ENCODE measurements around the gene PCDHGA11. TPM values are rescaled to one million over a fixed set of nuclear protein-coding genes. Genes with fewer than 3 reads are reported as not detected.
"Not testable (repeated sequence)": the region's sequence is repeated elsewhere in the genome, so short reads cannot be mapped to it uniquely, and the experiment has no call there.

The PCDHGA11 gene
- total RNA-seq, 4 donors from 2014 or later = 3.4 to 6.2 (median 4.2) TPM

GRCh38 chr5:141409598-141410306, 11.1 kb upstream of the PCDHGA11 start:
- no peak for TF ChIP-seq CTCF (IDR thresholded peaks at IDR 0.05; ENCODE audit: low read depth)

GRCh38 chr5:141411575-141411974, 9.3 kb upstream of the PCDHGA11 start:
- TF ChIP-seq CTCF (IDR thresholded peaks at IDR 0.05; ENCODE audit: low read depth) = no peak

GRCh38 chr5:141412854-141413539, 7.9 kb upstream of the PCDHGA11 start, which contains the start of gene PCDHGA10:
PCDHGA10 (plus strand) TSS chr5:141412987; CDS start chr5:141413176, 189 bp downstream.
- no peak for TF ChIP-seq CTCF (IDR thresholded peaks at IDR 0.05; ENCODE audit: low read depth)

- TF ChIP-seq CTCF (IDR thresholded peaks at IDR 0.05; ENCODE audit: low read depth) = no peak
Observed at GRCh38 chr5:141413540-141414069, 7.2 kb upstream of the PCDHGA11 start.

GRCh38 chr5:141417494-141418172, 3.2 kb upstream of the PCDHGA11 start, which contains the start of gene PCDHGB7:
PCDHGB7 (plus strand) TSS chr5:141417677; CDS start chr5:141417860, 183 bp downstream.
- not testable (repeated sequence) for TF ChIP-seq CTCF (IDR thresholded peaks at IDR 0.05; ENCODE audit: low read depth)

- TF ChIP-seq CTCF (IDR thresholded peaks at IDR 0.05; ENCODE audit: low read depth) = no peak
Observed at GRCh38 chr5:141419074-141419880, 1.6 kb upstream of the PCDHGA11 start.

All from subcutaneous adipose tissue (tissue), 4 donors.